SK-N-MC (cell line): ENCODE results near the gene CMIP.

Source experiments
- DNase-seq: peaks from one replicate; pipeline ENCODE4 v3.0.0-alpha.2; 2011; ENCODE audit warnings: low read depth, low spot score
- H3K27ac ChIP-seq: fragments of 200-600 bp; sonication (generic); 2 replicates; pipeline ENCODE4 v1.5.1; 2016; ENCODE audit warnings: mixed run types
- H3K36me3 ChIP-seq: fragments of 200-600 bp; sonication (generic); 2 replicates; pipeline ENCODE4 v1.6.1; 2017; ENCODE audit warnings: antibody characterized with exemption, low read length, mixed read lengths; ENCODE audit not compliant: insufficient read depth
- H3K4me3 ChIP-seq: fragments of 200-600 bp; sonication (generic); 2 replicates; pipeline ENCODE4 v1.5.1; 2016
- H3K9ac ChIP-seq: fragments of 200-600 bp; sonication (generic); 2 replicates; pipeline ENCODE4 v1.8.0; 2017; ENCODE audit warnings: mixed run types, mixed read lengths; ENCODE audit not compliant: insufficient read length
- H3K9me3 ChIP-seq: fragments of 200-600 bp; sonication (generic); 2 replicates; pipeline ENCODE4 v1.6.1; 2017; ENCODE audit warnings: low read depth, mild to moderate bottlenecking, antibody characterized with exemption, low read length, moderate library complexity, mixed read lengths
- EZH2 ChIP-seq: fragments of 200-600 bp; sonication (generic); IDR thresholded peaks from one replicate; pipeline ENCODE4 v1.6.1; 2017; ENCODE audit warnings: antibody characterized with exemption
- FOXP2 ChIP-seq: optimal IDR thresholded peaks from 2 replicates; pipeline ENCODE3; 2011; ENCODE audit warnings: mild to moderate bottlenecking, moderate library complexity; ENCODE audit not compliant: insufficient read depth; ENCODE audit errors: extremely low read length, control extremely low read depth
- POLR2AphosphoS5 ChIP-seq: IDR thresholded peaks from 2 replicates; pipeline ENCODE4 v1.6.1; 2012; ENCODE audit warnings: mild to moderate bottlenecking, low read depth, low read length, borderline replicate concordance

CMIP gene

GRCh38 chr16:81489547-81490267 lies 45.1 kb downstream of the CMIP start:
- DNase-seq, result no peak
- H3K36me3 ChIP-seq, result no peaks in the 10 kb centered on the region
- H3K4me3 ChIP-seq, result no peak overlapping the region
- no peak for TF ChIP-seq EZH2
- no peak for TF ChIP-seq FOXP2
- TF ChIP-seq POLR2AphosphoS5, result no peak
- H3K27ac ChIP-seq, result no peak overlapping the region
- no peak overlapping the region for H3K9ac ChIP-seq
- no peaks in the 10 kb centered on the region for H3K9me3 ChIP-seq

- H3K36me3 ChIP-seq, result no peaks in the 10 kb centered on the region
These were observed 47.1 kb downstream of the CMIP start for GRCh38 chr16:81491541-81492188.

GRCh38 chr16:81492311-81492761 lies 47.7 kb downstream of the CMIP start:
- H3K9ac ChIP-seq, result no peak overlapping the region
- no peak for DNase-seq
- no peaks in the 10 kb centered on the region for H3K9me3 ChIP-seq
- TF ChIP-seq EZH2 (no peak), POLR2AphosphoS5 (no peak), FOXP2 (no peak)
- no peak overlapping the region for H3K4me3 ChIP-seq
- no peak overlapping the region for H3K27ac ChIP-seq
- H3K36me3 ChIP-seq, result no peaks in the 10 kb centered on the region

More at GRCh38 chr16:81491541-81492188, 47.1 kb downstream of the CMIP start:
- no peak overlapping the region for H3K9ac ChIP-seq
- no peak for DNase-seq
- TF ChIP-seq FOXP2 (no peak), EZH2 (no peak), POLR2AphosphoS5 (no peak)
- H3K27ac ChIP-seq, result no peak overlapping the region
- H3K4me3 ChIP-seq, result no peak overlapping the region
- H3K9me3 ChIP-seq, result no peaks in the 10 kb centered on the region

- H3K9ac ChIP-seq, result no peak overlapping the region
- H3K9me3 ChIP-seq, result no peaks in the 10 kb centered on the region
- no peak for TF ChIP-seq FOXP2
- TF ChIP-seq EZH2, result no peak
- TF ChIP-seq POLR2AphosphoS5, result no peak
- H3K36me3 ChIP-seq, result no peaks in the 10 kb centered on the region
- no peak for DNase-seq
- no peak overlapping the region for H3K27ac ChIP-seq
- no peak overlapping the region for H3K4me3 ChIP-seq
These were observed 48.6 kb downstream of the CMIP start for GRCh38 chr16:81492965-81493754.

GRCh38 chr16:81493755-81494433 lies 49.3 kb downstream of the CMIP start:
- no peak overlapping the region for H3K4me3 ChIP-seq
- TF ChIP-seq EZH2, result no peak
- TF ChIP-seq POLR2AphosphoS5, result no peak
- no peak for TF ChIP-seq FOXP2

GRCh38 chr16:81494434-81494806 lies 49.8 kb downstream of the CMIP start:
- no peak overlapping the region for H3K27ac ChIP-seq
- H3K36me3 ChIP-seq, result no peaks in the 10 kb centered on the region
- H3K9ac ChIP-seq, result no peak overlapping the region
- H3K9me3 ChIP-seq, result no peaks in the 10 kb centered on the region
- H3K4me3 ChIP-seq, result no peak overlapping the region
- TF ChIP-seq EZH2 (no peak), FOXP2 (no peak), POLR2AphosphoS5 (no peak)
- DNase-seq, result no peak

More at GRCh38 chr16:81493755-81494433, 49.3 kb downstream of the CMIP start:
- H3K36me3 ChIP-seq, result no peaks in the 10 kb centered on the region
- no peak overlapping the region for H3K27ac ChIP-seq
- DNase-seq, result no peak
- H3K9me3 ChIP-seq, result no peaks in the 10 kb centered on the region
- no peak overlapping the region for H3K9ac ChIP-seq

GRCh38 chr16:81494888-81495287 lies 50.3 kb downstream of the CMIP start:
- H3K4me3 ChIP-seq, result no peak overlapping the region
- H3K36me3 ChIP-seq, result no peaks in the 10 kb centered on the region
- no peak overlapping the region for H3K27ac ChIP-seq
- DNase-seq, result no peak
- no peak for TF ChIP-seq EZH2
- TF ChIP-seq POLR2AphosphoS5, result no peak
- H3K9ac ChIP-seq, result no peak overlapping the region
- H3K9me3 ChIP-seq, result no peaks in the 10 kb centered on the region
